ENCODE data around the gene PPP1R12C.

- TF ChIP-seq, protein P1, sequence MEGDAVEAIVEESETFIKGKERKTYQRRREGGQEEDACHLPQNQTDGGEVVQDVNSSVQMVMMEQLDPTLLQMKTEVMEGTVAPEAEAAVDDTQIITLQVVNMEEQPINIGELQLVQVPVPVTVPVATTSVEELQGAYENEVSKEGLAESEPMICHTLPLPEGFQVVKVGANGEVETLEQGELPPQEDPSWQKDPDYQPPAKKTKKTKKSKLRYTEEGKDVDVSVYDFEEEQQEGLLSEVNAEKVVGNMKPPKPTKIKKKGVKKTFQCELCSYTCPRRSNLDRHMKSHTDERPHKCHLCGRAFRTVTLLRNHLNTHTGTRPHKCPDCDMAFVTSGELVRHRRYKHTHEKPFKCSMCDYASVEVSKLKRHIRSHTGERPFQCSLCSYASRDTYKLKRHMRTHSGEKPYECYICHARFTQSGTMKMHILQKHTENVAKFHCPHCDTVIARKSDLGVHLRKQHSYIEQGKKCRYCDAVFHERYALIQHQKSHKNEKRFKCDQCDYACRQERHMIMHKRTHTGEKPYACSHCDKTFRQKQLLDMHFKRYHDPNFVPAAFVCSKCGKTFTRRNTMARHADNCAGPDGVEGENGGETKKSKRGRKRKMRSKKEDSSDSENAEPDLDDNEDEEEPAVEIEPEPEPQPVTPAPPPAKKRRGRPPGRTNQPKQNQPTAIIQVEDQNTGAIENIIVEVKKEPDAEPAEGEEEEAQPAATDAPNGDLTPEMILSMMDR (IDR thresholded peaks at IDR 0.05) = no peak
- no peak for TF ChIP-seq ZFX (IDR thresholded peaks at IDR 0.05; ENCODE audit: borderline replicate concordance)
Measured at GRCh38 chr19:55067869-55068268, 49.6 kb downstream of the PPP1R12C start.
